ENCODE measurements around the gene ARHGAP21.
"Not testable (repeated sequence)": the region's sequence is repeated elsewhere in the genome, so short reads cannot be mapped to it uniquely, and the experiment has no call there.

Gene ARHGAP21

DNA sequence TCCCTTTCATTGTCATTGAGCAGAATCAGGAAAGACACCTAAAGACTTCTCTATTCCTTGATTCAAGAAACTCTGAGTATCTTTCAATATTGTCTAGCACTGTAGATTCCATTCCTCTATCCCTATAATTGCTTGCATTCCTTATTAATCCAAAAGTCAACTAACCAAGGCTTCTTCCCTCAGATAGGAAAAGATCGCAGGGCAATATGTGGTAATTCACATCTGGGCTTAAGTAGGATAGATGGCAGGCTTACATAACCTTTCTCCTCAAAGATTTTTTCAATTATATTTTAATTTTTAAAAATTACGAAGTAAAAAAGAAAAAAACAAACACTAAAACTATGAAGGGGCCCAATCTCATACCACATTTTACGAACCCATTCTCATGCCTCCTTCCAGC lies 7.1 kb upstream of the ARHGAP21 start:
- DNase-seq = no peak
- Mint-ChIP-seq H3K27me3 (no peaks in the 10 kb centered on the region), H3K4me1 (peaks cover 5% of the 10 kb centered on the region), H3K4me3 (no peak overlapping the region), H3K27ac (no peak overlapping the region), H3K9me3 (no peaks in the 10 kb centered on the region)
- no peak for ATAC-seq

DNA sequence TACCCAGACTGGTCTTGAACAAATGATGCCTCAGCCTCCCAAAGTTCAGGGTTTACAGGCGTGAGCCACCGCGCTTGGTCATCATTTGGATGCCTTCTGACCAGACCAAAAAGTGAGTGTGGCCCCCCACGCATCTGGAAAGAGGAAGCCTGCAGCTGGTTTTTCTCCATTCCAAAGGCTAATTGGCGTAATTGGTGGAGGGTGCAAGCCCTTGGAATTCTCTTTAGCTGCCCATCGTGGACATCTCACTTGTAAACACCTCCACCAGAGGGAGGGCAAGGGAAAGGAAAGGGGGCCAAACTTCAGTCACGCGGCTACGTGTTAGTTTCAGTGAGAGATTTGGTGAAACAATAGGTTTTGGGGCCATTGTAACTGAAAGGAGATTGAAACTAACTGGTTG lies 4.1 kb upstream of the ARHGAP21 start:
- Mint-ChIP-seq H3K27me3 (no peaks in the 10 kb centered on the region), H3K27ac (no peak overlapping the region), H3K4me1 (peaks cover 11% of the 10 kb centered on the region), H3K4me3 (no peak overlapping the region), H3K9me3 (no peaks in the 10 kb centered on the region)
- ATAC-seq = no peak
- DNase-seq = peak in 1 of 2 donors; percentile 11

DNA sequence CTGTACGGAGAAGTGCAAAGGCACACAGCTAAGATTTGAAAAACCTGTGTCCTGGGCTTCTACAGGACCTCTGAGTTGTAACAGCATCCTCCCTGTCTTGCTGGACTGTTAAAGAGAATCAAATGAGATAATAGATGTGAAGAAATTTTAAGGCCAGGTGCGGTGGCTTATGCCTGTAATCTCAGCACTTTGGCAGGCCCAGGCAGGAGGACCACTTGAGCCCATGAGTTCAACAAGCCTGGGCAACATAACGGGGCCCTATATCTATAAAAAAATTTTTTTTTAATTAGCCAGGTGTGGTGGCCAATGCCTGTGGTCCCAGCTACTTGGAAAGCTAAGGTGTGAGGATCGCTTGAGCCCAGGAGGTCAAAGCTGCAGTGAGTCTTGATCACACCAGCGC lies 2.9 kb upstream of the ARHGAP21 start:
- ATAC-seq (no peak), DNase-seq (no peak)
- Mint-ChIP-seq H3K4me1 (peaks cover 20% of the 10 kb centered on the region), H3K27ac (no peak overlapping the region), H3K9me3 (no peaks in the 10 kb centered on the region), H3K4me3 (no peak overlapping the region), H3K27me3 (no peaks in the 10 kb centered on the region)

DNA sequence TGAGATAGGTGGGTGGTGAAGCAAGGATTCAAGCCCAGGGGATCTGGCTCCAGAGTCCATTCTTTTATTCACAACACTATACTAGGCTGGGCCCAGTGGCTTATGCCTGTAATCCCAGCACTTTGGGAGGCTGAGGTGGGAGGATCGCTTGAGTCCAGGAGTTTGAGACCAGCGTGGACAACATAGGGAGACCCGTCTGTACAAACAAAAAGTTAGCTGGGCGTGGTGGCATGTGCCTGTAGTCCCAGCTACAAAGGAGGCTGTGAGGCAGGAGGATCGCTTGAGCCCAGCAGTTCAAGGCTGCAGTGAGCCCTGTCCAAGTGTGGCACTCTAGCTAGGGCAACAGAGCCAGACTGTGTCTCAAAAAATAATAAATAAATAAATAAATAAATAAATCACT lies 2.3 kb upstream of the ARHGAP21 start:
- DNase-seq, ATAC-seq, H3K27me3 Mint-ChIP-seq, H3K27ac Mint-ChIP-seq, H3K4me3 Mint-ChIP-seq, H3K9me3 Mint-ChIP-seq: not testable (repeated sequence)
- H3K4me1 Mint-ChIP-seq = peaks cover 26% of the 10 kb centered on the region

DNA sequence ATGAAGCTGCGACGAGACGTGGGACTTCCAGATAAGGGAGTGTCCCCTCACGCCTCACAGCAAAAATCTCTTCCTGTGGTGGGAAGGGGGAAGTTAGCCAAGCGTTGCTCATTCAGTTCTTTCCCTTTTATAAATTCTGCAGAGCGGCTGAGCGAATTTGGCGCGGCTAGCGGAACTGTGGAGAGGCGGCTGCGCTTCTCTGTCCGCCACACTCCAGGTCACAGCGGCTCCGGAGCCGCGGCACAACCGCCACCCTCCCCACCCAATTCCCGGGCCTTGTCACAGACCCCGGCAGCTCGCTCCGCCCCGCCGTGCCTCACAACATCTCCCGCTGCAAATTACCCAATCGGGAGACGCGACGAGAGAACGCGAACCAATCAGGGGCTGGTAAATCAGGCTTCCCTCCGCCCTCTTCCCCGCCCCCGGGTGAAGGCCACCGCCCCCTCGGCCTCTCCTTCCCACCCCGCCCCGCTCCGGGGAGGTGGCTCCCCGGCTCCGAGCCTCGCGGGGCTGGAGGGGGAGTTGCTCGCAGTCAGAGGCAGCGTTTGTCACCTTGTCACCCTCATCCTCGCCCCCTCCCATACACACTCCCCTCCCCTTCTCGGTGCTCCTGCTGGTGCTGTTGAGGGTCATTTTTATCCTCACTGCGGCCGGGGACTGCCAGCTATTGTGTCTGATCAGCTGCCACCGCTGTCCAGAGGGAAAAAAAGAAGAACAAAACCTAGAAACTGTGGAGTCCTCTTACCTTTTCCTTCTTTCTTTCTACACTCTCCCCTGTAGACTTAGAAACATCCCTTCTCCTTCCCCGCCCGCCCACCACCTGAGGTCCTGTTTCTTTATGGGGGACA lies 918 bp upstream of the ARHGAP21 start:
- no peaks in the 10 kb centered on the region for H3K9me3 Mint-ChIP-seq
- peak; percentile 86 for ATAC-seq
- peak overlapping the region; percentile 92 for H3K4me3 Mint-ChIP-seq
- peak; percentile 87 to 94 for DNase-seq
- H3K27me3 Mint-ChIP-seq = no peaks in the 10 kb centered on the region
- peak overlapping the region; percentile 91 to 92 for H3K27ac Mint-ChIP-seq
- peaks cover 29% of the 10 kb centered on the region for H3K4me1 Mint-ChIP-seq

DNA sequence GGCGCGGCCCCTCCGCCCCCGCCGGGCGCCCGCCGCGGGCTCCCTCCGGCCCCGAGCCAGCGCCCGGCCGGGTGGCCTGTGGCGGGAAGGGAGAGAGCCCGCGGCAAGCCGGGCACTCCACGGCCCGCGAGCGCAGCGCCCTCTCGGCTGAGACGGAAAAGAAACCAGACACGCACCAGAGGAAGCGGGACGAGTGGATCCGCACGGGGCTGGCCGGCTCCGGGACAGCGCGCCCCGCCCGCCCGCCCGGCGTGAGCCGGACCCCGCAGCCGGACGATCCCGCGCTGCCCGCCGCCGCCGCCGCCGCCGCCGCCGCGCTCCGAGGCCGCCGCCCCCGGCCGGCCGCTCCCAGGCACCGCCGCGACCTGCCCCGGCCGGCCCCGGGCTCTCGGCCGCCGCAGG lies 300 bp downstream of the ARHGAP21 start:
- Mint-ChIP-seq H3K9me3 (no peaks in the 10 kb centered on the region), H3K27me3 (no peaks in the 10 kb centered on the region), H3K27ac (no peak overlapping the region), H3K4me1 (peaks cover 29% of the 10 kb centered on the region), H3K4me3 (peak overlapping the region; percentile 59 to 61)
- DNase-seq (peak; percentile 37 to 42), ATAC-seq (peak; percentile 29)

DNA sequence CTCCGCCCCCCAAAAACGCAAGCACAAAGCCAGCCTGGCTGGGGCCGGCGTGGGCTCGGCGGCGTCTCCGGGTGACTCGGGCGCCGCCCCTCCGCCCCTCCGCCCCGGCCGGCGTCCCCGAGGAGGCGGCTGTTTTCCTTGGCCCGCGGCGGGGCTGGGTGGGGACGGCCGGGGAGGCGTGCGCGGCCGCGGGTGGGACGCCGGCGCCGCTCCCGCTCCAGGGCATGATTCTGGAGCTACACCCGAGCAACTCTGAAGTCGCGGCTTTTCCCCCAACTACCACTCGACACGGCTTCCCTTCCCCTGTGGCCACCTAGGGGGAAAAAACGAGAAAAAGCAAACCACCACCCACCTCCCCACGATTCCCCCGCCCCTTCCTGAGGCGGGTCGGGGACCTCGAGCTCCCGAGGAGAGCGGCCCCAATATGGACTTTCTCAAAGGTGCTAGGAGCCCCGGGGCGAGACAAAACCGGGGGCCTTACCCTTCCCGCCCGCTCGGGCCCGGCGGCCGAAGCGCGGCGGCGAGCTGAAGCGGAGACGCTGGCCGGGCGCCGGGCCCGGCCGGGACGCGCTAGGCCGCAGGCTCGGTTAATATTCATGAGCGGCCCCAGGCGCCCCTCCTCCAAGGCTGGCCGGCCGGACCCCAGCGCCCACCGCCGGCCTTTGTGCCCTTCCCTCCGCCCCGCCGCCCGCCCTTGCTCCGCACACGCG lies 856 bp downstream of the ARHGAP21 start:
- no peaks in the 10 kb centered on the region for H3K9me3 Mint-ChIP-seq
- peak overlapping the region; percentile 91 to 95 for H3K4me3 Mint-ChIP-seq
- peak; percentile 46 for ATAC-seq
- H3K27me3 Mint-ChIP-seq = no peaks in the 10 kb centered on the region
- peak; percentile 55 to 60 for DNase-seq
- H3K4me1 Mint-ChIP-seq = peaks cover 28% of the 10 kb centered on the region
- peak overlapping the region; percentile 57 to 93 for H3K27ac Mint-ChIP-seq

DNA sequence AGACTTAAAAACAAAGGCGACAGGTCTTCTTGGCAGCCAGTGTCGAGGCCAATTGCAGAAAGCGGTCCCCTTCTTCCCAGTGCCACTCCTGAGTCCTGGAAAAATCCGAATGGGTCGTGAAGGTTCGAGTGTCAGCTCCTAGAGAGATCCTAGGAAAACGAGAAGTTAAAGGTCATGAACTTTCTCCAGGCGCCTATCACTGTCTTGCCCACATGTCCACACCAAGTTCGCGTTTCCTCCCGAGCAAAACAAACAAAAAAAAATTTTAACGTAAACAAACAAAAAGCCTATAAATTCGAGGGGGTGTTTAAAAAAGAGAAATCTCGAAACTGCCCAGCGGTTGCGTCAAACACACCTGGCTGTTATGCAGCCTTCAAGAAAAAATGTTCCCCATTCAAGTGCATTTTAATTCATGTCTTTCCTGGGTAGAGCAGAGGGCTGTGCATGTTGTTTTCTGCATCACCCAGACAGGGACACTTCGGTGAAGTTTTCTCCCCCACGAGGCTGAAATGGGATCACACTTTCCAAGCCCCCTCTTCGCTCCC lies 1.5 kb downstream of the ARHGAP21 start:
- H3K27me3 Mint-ChIP-seq = no peaks in the 10 kb centered on the region
- H3K4me1 Mint-ChIP-seq = peaks cover 25% of the 10 kb centered on the region
- ATAC-seq = no peak
- no peak for DNase-seq
- no peaks in the 10 kb centered on the region for H3K9me3 Mint-ChIP-seq
- peak overlapping the region; percentile 91 to 95 for H3K4me3 Mint-ChIP-seq
- peak overlapping the region; percentile 57 to 74 for H3K27ac Mint-ChIP-seq

DNA sequence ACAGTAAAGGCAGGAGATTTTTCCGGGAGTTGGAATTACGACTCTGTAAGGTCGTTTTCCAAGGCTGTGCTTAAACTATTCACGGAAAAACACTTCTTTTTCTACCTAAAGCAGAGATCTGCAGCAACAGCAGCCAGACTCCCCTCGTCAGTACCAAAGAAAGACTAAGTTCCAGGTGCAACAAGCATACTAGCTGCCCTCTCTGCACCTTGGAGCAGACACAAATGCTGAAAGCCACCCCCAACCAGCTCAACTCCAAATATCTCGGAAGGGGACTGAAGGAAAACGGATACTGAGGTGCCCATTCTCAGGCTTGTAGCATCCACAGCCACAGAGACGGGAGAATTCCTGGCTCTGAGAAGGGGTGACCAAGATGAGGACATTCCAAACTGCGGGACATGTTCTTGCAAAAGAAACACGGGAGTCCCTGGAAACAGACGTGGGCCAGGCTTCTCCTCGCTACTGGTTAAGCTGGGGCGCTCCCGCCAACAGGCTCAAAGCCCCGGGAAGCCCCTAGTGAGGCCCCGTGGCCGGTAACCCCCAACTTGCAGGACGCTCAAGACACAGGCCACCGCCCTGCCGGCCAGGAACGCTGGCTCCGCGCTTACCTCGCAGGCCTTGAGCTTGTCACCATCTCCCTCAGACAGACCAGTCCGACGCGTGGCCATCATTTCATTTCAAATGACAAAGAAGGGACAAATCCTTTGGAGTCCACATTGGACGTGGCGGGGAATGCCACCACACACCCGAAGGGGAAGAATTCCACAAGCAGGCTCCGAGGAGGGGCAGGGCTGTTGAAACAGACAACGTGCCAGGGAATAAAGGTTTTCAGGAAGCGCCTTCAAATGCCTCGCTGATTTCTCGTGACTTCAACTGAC lies 2.2 kb downstream of the ARHGAP21 start:
- H3K27ac Mint-ChIP-seq = peak overlapping the region; percentile 52 to 74

DNA sequence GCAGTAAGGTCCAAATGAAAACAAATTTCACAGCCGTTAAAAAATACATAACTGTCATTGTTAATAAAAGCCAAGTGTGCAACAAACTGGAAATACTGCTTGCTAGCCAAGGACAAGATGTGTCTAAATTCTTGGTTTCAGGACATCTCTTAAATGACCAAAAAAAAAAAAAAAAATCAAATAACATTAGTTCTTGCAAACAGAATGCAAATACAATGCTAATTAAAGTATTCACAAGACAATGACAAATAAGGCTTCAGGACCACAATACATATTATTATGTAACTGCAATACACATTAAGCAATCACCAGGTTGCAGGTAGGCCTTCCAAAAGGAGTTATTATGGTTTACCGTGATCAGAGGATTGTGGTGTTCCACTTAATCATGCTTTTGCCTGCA lies 3.6 kb downstream of the ARHGAP21 start:
- Mint-ChIP-seq H3K4me1 (peaks cover 21% of the 10 kb centered on the region), H3K9me3 (no peaks in the 10 kb centered on the region), H3K4me3 (no peak overlapping the region), H3K27me3 (no peaks in the 10 kb centered on the region), H3K27ac (no peak overlapping the region)
- no peak for ATAC-seq
- no peak for DNase-seq

More for the DNA sequence above, 2.2 kb downstream of the ARHGAP21 start:
- Mint-ChIP-seq H3K4me3 (peak overlapping the region; percentile 91 to 95), H3K9me3 (no peaks in the 10 kb centered on the region), H3K4me1 (peaks cover 25% of the 10 kb centered on the region), H3K27me3 (no peaks in the 10 kb centered on the region)
- DNase-seq = no peak
- ATAC-seq = no peak

DNA sequence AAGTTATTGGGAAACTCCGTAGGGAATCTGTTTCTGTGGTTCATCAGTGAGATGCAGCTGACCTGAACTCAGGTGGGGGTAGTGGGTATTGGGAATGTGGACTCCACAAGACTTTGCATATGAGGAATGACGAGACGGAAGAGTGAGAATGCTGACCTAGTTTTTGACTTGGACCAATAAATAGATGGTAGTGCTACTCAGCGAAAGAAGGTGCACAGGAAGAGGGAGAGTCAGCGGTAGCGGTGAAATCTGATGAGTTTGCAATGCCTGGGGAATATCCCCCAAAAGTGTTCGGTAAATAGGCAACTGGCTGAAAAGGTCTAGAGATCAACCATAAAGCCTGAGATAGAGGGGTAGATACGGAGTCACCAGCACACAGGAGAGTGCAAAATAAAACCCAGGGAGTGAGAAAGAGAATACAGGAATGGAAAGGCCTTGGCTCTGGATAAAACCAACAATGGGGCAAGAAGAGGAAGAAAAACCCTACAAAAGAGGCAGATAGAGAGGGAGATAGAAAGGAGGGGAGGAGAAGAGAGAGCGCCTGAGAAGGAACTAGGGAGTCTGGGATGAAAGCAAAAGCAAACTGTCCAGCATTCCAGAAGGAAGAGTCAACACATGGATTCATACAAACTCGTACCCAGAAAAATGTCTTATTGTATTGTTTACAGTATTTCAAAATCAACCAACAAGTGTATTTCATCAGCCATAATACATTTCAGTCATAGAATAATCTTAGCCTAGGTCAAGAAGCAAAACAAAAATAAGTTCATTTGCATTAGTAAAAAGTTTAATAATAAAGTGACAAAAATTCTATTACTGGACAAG lies 5.4 kb downstream of the ARHGAP21 start:
- no peak overlapping the region for H3K4me3 Mint-ChIP-seq
- no peak for ATAC-seq

DNA sequence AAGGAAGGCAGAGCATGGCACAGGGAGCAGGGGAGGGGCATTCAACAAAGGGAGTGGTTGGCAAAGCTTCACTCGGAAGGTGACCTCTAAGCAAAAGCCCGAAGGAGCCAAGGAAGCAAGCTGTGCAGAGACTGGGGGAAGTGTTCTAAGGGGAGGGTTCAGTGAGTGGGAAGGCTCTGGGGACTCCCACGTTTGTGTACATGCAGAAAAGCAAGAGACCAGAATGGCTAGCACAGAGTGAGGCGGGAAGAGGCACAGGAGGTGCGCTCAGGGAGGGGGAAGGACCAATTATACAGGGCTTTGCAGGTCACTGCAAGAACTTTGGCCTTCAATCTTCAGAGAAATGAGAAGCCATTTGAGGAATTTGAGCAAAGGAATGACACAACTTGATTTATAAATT lies 7.4 kb downstream of the ARHGAP21 start:
- no peak for DNase-seq
- H3K9me3 Mint-ChIP-seq = no peaks in the 10 kb centered on the region
- H3K4me1 Mint-ChIP-seq = peaks cover 6% of the 10 kb centered on the region
- ATAC-seq = no peak
- H3K4me3 Mint-ChIP-seq = no peak overlapping the region
- no peak overlapping the region for H3K27ac Mint-ChIP-seq
- H3K27me3 Mint-ChIP-seq = no peaks in the 10 kb centered on the region

More for the DNA sequence above, 5.4 kb downstream of the ARHGAP21 start:
- no peak for DNase-seq
- Mint-ChIP-seq H3K27me3 (no peaks in the 10 kb centered on the region), H3K9me3 (no peaks in the 10 kb centered on the region), H3K27ac (no peak overlapping the region), H3K4me1 (peaks cover 18% of the 10 kb centered on the region)

DNA sequence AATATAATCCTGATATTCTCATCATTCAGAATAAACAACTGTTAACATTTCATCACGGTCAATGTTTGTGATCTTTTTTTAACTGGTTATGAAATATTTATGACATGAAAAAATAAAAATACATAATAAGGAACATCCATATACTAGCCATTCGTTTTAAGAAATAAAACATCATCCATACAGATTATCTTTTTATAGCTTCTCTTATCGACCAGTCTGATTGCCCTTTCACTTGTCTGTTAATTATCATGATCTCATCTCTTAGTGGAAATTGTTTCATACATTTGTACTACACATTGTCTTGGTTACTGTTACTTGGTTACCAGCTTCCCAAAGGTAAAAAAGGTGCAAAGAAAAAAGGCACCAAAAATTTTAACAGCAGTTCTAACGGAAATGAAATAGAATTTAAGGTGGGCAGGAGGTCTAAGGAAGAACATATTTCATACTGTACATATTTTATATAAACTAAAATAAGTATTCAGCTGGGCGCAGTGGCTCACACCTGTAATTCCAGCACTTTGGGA lies 8.4 kb downstream of the ARHGAP21 start:
- ATAC-seq = no peak
- H3K27me3 Mint-ChIP-seq = no peaks in the 10 kb centered on the region
- H3K9me3 Mint-ChIP-seq = no peaks in the 10 kb centered on the region
- no peak for DNase-seq
- no peaks in the 10 kb centered on the region for H3K4me1 Mint-ChIP-seq
- no peak overlapping the region for H3K27ac Mint-ChIP-seq
- no peak overlapping the region for H3K4me3 Mint-ChIP-seq

DNA sequence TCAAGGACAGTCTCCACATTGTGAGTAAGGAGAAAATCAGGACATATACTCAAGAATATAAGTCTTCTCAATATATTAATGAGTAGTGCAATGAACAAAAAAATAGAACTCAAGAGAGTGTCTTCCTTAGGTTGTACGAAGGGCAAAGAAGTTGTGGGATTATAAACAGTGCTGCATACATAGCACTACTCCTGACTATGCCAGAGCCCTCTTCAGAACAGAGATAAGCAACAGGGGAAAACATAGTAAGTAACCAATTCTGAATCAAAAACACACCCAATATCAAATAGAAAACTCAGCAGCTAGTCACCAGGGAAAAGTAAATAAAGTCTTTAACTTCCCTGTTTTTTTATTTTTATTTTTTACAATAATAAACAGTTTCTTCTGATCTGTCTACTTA lies 10.6 kb downstream of the ARHGAP21 start:
- H3K4me1 Mint-ChIP-seq = no peaks in the 10 kb centered on the region
- no peaks in the 10 kb centered on the region for H3K9me3 Mint-ChIP-seq
- no peak overlapping the region for H3K27ac Mint-ChIP-seq
- ATAC-seq = no peak
- no peak for DNase-seq
- H3K27me3 Mint-ChIP-seq = no peaks in the 10 kb centered on the region
- no peak overlapping the region for H3K4me3 Mint-ChIP-seq
